Measurements from ENCODE around the gene SEPTIN12.
A peak's percentile ranks its signal among the peaks of the same experiment; 100 is the strongest.
"Not testable (repeated sequence)": the region's sequence is repeated elsewhere in the genome, so short reads cannot be mapped to it uniquely, and the experiment has no call there.

The SEPTIN12 gene

GRCh38 chr16:4801962-4802658, 14.0 kb upstream of the SEPTIN12 start, which contains the start of gene ROGDI:
Gene ROGDI (minus strand): TSS chr16:4802633. CDS start chr16:4802571, 62 bp downstream.
- DNase-seq = peak; percentile 1 to 24

DNA sequence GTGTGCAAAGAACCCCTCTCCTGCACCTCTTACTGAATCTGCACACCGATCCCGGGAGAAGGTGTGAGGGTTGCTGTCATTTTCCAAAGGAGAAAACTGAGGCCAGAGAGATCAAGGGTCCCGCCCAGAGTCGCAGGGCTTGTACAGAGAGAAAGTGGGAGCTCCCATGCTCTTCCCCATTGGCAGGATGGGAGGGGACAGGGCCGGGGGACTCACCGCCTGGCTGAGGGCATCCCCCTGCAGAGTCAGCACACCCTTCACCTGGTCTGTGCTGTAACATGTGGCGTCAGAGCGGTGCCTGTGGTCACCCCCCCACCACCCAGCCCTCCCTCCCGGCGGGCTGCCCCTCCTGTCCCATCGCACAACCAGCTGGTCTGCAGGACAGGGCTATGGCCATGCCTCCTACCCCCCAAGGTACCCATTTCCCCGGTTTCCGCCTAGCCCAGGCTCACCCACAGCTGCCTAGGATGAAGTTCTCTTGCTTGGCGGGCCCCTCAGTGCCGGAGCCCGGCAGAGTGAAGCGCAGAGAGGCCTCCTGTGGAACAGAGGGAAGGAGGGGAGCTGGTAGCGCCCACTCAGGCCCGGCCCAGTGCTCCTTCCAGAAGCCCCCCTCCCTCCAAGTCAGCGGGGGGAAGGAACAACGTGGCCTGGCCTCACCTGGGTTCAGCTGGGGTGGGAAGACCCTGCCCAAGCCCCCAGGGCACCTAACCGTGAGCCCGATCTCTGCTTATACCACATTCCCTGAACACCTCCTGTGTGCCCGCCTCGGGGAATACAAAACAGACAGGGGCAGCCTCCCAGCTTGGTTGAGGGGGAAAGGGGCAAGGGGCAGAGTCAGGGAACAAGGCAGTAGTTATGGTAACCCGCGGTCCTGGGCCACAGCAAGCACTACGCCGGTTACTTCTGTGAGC, 13.2 kb upstream of the SEPTIN12 start:
- no peak for DNase-seq

DNA sequence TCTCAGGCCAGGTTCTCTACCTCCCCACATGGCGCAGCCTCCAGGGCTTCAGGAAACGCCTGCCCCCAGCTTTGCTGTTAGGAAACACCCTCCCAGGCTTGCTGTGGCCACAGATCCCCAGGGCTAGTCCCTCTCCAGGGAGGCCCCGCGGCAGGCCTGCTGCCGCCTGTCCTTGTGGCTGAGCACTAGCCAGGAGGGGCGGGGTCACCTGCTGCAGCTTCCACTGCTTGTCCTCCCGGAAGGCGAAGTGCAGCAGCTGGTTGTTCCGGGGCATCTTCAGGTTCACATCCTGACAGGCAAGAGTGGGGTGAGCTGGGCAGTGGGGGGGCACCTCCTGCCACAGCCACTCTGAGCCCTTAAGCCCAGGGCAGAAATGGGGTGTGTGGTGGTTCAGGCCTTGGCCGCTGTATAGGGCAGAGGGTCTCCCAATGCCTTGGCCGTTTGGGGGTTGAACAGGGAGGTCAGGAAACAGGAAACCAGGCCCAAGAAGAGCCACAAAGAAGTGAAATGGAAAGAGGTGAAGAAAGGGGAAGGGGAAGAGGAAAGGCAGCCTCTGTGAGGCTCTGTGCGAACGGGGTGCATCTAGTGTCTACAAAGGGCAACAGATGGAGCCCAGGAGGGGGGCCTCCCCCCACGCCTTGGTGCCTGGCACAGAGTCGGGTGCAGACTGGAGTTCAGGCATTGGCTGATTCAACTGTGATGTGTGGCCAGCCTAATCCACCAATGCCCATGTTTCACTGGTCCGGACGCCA, 12.3 kb upstream of the SEPTIN12 start:
- peak; percentile 57 to 62 for DNase-seq

- no peak for DNase-seq
Observed at GRCh38 chr16:4799171-4799855, 11.2 kb upstream of the SEPTIN12 start.

GRCh38 chr16:4798456-4798855, 10.3 kb upstream of the SEPTIN12 start:
- DNase-seq = no peak

DNA sequence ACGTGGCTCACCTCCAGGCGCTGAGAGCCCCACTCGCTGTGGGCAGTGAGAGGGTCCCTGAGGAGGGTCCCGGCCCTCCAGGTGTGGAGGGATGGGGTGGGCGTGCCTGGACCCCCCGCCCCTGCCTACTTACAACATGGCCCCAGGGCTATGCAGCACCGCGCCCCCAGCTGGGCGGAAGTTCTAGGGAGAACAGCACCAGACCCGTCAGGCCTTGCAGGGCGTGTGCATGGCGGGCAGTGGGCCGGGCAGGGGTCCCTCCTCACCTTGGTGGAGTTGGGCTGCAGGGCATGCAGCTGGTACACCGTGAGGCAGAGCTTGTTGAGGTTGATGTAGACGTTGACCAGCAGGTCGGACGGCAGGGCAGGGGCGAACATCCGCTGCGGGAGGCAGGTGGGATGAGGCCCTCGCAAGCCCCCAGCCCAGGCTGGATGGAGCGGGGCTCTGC, 9.7 kb upstream of the SEPTIN12 start:
- no peak for DNase-seq

- no peak for DNase-seq
Observed at GRCh38 chr16:4796982-4797804, 9.0 kb upstream of the SEPTIN12 start.

GRCh38 chr16:4795828-4796572, 7.9 kb upstream of the SEPTIN12 start:
- no peak for DNase-seq

DNA sequence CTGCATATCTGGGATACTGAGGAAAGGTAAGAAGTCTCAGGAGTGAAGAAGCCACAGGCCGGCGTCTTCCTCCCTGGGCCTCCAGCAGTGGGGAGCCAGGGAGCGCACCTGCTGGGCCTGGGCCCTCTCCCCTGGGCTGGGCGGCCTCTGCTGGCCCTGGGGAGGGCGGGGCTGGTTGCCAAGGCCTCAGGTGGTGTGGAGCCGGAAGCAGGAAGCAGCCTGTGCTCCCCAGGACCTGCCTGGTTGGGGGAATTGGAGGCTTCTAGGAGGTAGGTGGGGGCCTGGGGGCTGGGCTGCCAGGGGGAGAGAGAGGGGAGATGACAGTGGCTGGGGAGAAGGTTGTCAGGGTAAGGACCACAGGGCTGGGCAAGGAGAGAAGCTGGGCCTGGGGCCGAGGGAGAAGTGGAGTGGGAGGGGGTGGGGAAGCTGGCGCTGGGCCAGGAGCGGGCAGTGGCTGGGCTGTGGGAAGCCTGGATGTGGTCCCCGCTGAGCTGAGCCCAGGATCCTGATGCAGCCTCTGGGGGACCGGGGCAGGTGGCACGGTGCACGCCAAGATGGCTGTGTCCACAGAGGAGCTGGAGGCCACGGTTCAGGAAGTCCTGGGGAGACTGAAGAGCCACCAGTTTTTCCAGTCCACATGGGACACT, 7.2 kb upstream of the SEPTIN12 start, which contains the start of gene SMIM22:
TSS of gene SMIM22 (plus strand) at position 189 of the 647 bp plus-strand sequence. CDS start at position 555, 366 bp downstream.
- DNase-seq = no peak

DNA sequence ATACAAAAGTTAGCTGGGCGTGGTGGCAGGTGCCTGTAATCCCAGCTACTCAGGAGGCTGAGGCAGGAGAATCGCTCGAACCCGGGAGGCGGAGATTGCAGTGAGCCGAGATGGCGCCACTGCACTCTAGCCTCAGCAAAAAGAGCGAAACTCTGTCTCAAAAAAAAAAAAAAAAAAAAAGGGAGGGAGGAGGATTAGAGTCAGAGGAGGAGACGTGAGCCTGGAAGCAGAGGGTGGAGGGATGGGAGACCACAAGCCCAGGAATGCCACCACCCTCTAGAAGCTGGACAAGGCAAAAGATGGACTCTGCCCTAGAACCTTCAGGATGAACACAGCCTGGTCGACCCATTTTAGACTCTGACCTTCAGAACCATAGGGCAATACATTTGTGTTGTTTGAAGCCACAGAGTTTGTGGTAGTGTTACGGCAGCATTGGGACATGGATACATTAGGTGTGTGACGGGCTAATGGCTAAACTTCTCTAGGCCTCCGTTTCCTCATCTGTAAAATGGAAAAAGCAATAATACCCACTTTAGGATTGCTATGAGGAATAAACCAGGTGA, 4.9 kb upstream of the SEPTIN12 start:
- DNase-seq = no peak

GRCh38 chr16:4790871-4791270, 2.7 kb upstream of the SEPTIN12 start:
- no peak for DNase-seq

DNA sequence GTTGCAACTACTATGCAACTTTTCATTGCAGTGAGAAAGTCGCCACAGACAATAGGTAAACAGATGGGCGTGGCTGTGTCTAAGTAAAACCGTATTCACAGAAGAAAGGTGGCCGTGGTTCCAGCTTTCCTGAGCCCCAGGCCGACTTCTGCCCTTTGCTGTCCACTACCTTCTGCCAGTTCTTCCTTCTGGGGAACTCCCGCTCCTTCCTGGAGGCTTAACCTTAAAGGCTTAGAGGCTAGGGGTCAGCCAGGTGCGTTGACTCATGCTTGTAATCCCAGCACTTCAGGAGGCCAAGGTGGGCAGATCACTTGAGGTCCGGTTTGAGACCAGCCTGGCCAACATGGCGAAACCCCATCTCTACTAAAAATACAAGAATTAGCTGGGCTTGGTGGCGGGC, 2.1 kb upstream of the SEPTIN12 start:
- no peak for DNase-seq

- no peak for DNase-seq
Observed at GRCh38 chr16:4788910-4789309, 765 bp upstream of the SEPTIN12 start.

DNA sequence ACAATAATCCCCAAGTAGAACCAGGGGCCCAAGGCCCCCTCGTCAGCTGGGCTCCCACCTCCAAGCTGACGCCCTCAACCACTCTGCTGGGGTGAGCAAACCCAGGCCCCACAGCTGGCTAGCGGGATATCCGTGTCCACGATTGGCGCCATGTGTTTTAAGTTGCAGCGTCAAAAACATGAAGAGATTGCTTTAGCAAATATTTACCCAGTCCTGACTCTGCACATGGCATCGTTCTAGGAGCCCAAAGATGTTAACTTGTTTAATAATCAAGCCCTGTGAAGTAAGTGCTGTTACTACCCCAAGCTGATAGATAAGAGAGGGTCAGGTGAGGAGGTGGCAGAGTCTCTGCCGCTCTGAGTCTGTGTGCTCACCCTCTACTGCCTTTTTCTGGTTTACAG, 344 bp upstream of the SEPTIN12 start:
- no peak for DNase-seq

GRCh38 chr16:4787068-4787467, 1.1 kb downstream of the SEPTIN12 start:
- no peak for DNase-seq

DNA sequence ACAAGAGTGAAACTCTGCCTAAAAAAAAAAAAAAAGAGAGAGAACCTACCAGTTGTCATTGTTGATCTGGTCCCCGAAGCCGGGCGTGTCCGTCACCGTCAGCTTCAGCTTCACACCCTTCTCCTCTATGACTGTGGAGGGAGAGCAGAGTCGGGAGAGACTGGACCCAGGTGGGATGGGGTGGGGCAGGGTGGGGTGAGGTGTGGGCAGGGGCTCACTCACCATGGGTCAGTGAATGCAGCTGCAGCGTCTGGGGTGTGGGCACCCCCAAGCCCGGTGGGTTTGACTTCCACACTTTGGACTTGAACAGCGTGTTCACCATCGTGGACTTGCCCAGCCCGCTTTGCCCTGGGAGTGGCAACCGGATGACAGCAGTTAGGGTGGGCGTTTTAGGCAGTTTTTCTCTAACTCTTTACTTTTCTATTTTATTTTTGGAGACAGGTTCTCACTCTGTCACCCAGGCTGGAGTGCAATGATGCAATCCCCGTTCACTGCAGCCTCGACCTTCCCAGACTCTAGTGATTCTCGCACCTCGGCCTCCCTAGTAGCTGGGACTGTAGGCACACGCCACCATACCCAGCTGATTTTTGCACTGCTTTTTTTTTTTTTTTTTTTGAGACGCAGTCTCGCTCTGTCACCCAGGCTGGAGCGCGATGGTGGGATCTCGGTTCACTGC, 2.2 kb downstream of the SEPTIN12 start:
- DNase-seq = no peak

GRCh38 chr16:4784444-4784987, 3.6 kb downstream of the SEPTIN12 start:
- not testable (repeated sequence) for DNase-seq

GRCh38 chr16:4783951-4784336, 4.2 kb downstream of the SEPTIN12 start:
- DNase-seq = no peak

Measured in Kasumi-1 (cell line).